Thyroid gland (tissue), 4 donors: Measurements from ENCODE around the gene IBTK.

Experiments
- CTCF ChIP-seq, 6 experiments: fragments of 200-600 bp in 3 of 6; fragments of 450-650 bp in 3 of 6; sonication (generic) in 3 of 6; IDR thresholded peaks; one replicate each; pipeline ENCODE4 v1.5.1; 2016 to 2019; ENCODE audit warnings: antibody characterized with exemption in 6 of 6, mild to moderate bottlenecking in 2 of 6, inconsistent platforms in 1 of 6, moderate library complexity in 1 of 6
- POLR2A ChIP-seq, 2 donors: fragments of 450-650 bp; IDR thresholded peaks; one replicate each; pipeline ENCODE4 v1.6.1; 2017; ENCODE audit warnings: antibody characterized with exemption in 2 of 2, mild to moderate bottlenecking in 2 of 2, moderate library complexity in 1 of 2

GRCh38 chr6:82217018-82217586, 30.4 kb downstream of the IBTK start:
- no peak for TF ChIP-seq CTCF (IDR thresholded peaks at IDR 0.05)
- no peak for TF ChIP-seq POLR2A (IDR thresholded peaks at IDR 0.05)
